GM23338 (cell line): ENCODE data around the gene TMPRSS2. TPM values are rescaled to one million over a fixed set of nuclear protein-coding genes. Genes with fewer than 3 reads are reported as not detected.

ENCODE experiments used
- ATAC-seq: fragments of 200-7000 bp; cut with Tn5 transposase; 3 replicates; pipeline ENCODE4 v1.9.1; 2020
- DNase-seq: peaks from one replicate; pipeline ENCODE4 v3.0.0-alpha.2; 2015; ENCODE audit warnings: low spot score
- H2AFZ ChIP-seq: fragments of 200-600 bp; sonication (generic); 2 replicates; pipeline ENCODE4 v1.8.0; 2016; ENCODE audit warnings: antibody characterized with exemption, mild to moderate bottlenecking, moderate library complexity
- H3F3A ChIP-seq: fragments of 200-600 bp; sonication (generic); replicated peaks from 2 replicates; pipeline ENCODE4 v1.8.0; 2017; ENCODE audit warnings: antibody characterized with exemption, mixed run types, low read depth
- H3K27ac ChIP-seq: fragments of 200-600 bp; sonication (generic); 2 replicates; pipeline ENCODE4 v1.6.1; 2016; ENCODE audit warnings: low read depth
- H3K27me3 ChIP-seq: fragments of 200-600 bp; sonication (generic); 2 replicates; pipeline ENCODE4 v1.8.0; 2016; ENCODE audit warnings: mild to moderate bottlenecking, mixed run types, moderate library complexity; ENCODE audit not compliant: insufficient read depth
- H3K36me3 ChIP-seq: fragments of 200-600 bp; sonication (generic); 2 replicates; pipeline ENCODE4 v1.8.0; 2016; ENCODE audit warnings: mild to moderate bottlenecking; ENCODE audit not compliant: insufficient read depth
- H3K4me1 ChIP-seq: fragments of 200-600 bp; sonication (generic); 2 replicates; pipeline ENCODE4 v1.8.0; 2016; ENCODE audit warnings: mild to moderate bottlenecking, moderate library complexity; ENCODE audit not compliant: insufficient read depth
- H3K4me2 ChIP-seq: fragments of 200-600 bp; sonication (generic); 2 replicates; pipeline ENCODE4 v1.7.1; 2017; ENCODE audit warnings: mixed run types
- H3K4me3 ChIP-seq: fragments of 200-600 bp; sonication (generic); 2 replicates; pipeline ENCODE4 v1.6.1; 2016; ENCODE audit warnings: mixed run types
- H3K79me2 ChIP-seq: fragments of 200-600 bp; sonication (generic); replicated peaks from 2 replicates; pipeline ENCODE4 v1.8.0; 2017; ENCODE audit warnings: mild to moderate bottlenecking; ENCODE audit not compliant: insufficient read depth
- H3K9me2 ChIP-seq: fragments of 200-600 bp; sonication (generic); 2 replicates; pipeline ENCODE4 v1.8.0; 2017; ENCODE audit not compliant: insufficient read depth
- H4K20me1 ChIP-seq: fragments of 200-600 bp; sonication (generic); replicated peaks from 2 replicates; pipeline ENCODE4 v1.8.0; 2017; ENCODE audit warnings: mild to moderate bottlenecking; ENCODE audit not compliant: insufficient read depth
- H3K27ac Mint-ChIP-seq: 2 replicates; pipeline ENCODE4 v1.8.0; 2020; ENCODE audit warnings: inconsistent platforms, mild to moderate bottlenecking, moderate library complexity, mixed read lengths
- H3K27me3 Mint-ChIP-seq: 3 replicates; pipeline ENCODE4 v1.8.0; 2022; ENCODE audit warnings: low read depth, mild to moderate bottlenecking, moderate library complexity, mixed read lengths, inconsistent platforms; ENCODE audit not compliant: insufficient read depth, poor library complexity
- H3K36me3 Mint-ChIP-seq: 3 replicates; pipeline ENCODE4 v1.8.0; 2021; ENCODE audit warnings: low read depth, mild to moderate bottlenecking, inconsistent platforms, moderate library complexity, mixed read lengths
- H3K4me1 Mint-ChIP-seq: 3 replicates; pipeline ENCODE4 v1.8.0; 2020; ENCODE audit warnings: mild to moderate bottlenecking, inconsistent platforms, mixed read lengths
- H3K4me3 Mint-ChIP-seq: 3 replicates; pipeline ENCODE4 v1.8.0; 2021; ENCODE audit warnings: moderate library complexity, mild to moderate bottlenecking, inconsistent platforms, mixed read lengths
- H3K9me3 Mint-ChIP-seq: 3 replicates; pipeline ENCODE4 v1.8.0; 2020; ENCODE audit warnings: moderate library complexity, mild to moderate bottlenecking, inconsistent platforms, mixed read lengths
- CREB1 ChIP-seq: fragments of 250-450 bp; sonication (Bioruptor Pico); IDR thresholded peaks from 2 replicates; pipeline ENCODE4 v1.5.0; 2020; ENCODE audit warnings: low read depth, mild to moderate bottlenecking, moderate library complexity
- EZH2 ChIP-seq: fragments of 200-600 bp; sonication (generic); IDR thresholded peaks from one replicate; pipeline ENCODE4 v1.8.0; 2017; ENCODE audit warnings: antibody characterized with exemption, mild to moderate bottlenecking, low read depth; ENCODE audit not compliant: unreplicated experiment
- EZH2phosphoT487 ChIP-seq: fragments of 200-600 bp; sonication (generic); IDR thresholded peaks from one replicate; pipeline ENCODE4 v1.8.1; 2018; ENCODE audit warnings: antibody characterized with exemption; ENCODE audit not compliant: unreplicated experiment
- JUNB ChIP-seq: IDR thresholded peaks from one replicate; pipeline ENCODE4 v1.6.1; 2016; ENCODE audit warnings: antibody characterized with exemption; ENCODE audit not compliant: unreplicated experiment
- NANOG ChIP-seq: IDR thresholded peaks from 2 replicates; pipeline ENCODE4 v1.6.1; 2016; ENCODE audit warnings: antibody characterized with exemption, borderline replicate concordance
- POLR2AphosphoS5 ChIP-seq: IDR thresholded peaks from 2 replicates; pipeline ENCODE4 v1.6.1; 2016; ENCODE audit warnings: antibody characterized with exemption, low read depth
- STAT1 ChIP-seq: IDR thresholded peaks from one replicate; pipeline ENCODE4 v1.6.1; 2016; ENCODE audit warnings: antibody characterized with exemption; ENCODE audit not compliant: unreplicated experiment
- ZNF114 ChIP-seq: fragments of 250-450 bp; sonication (Bioruptor Pico); IDR thresholded peaks from 2 replicates; pipeline ENCODE4 v1.5.0; 2020; ENCODE audit warnings: mild to moderate bottlenecking, moderate library complexity
- ZNF331 ChIP-seq: fragments of 250-450 bp; sonication (Bioruptor Pico); IDR thresholded peaks from 2 replicates; pipeline ENCODE4 v1.5.0; 2020; ENCODE audit warnings: low read depth, mild to moderate bottlenecking, moderate library complexity
- polyA plus RNA-seq: library from polyadenylated mRNA; unstranded; fragments of >200 nt; fragmentation: Nextera tagmentation; extraction: Ambion mirVana; gene quantifications from 2 replicates; pipeline ENCODE4 v1.2.1, GENCODE V29; 2016
- total RNA-seq: library from RNA; depleted of rRNA; stranded (reverse); fragments of >200 nt; shearing (Covaris generic); gene quantifications from 2 replicates; pipeline ENCODE4 v1.2.3, GENCODE V29; 2014
- TF ChIP-seq, protein P1 (sequence below), 2 experiments: fragments of 200-600 bp in 1 of 2; sonication (generic) in 1 of 2; conservative IDR thresholded peaks; 2 replicates each; pipeline versions ENCODE4 v1.5.1 to v1.6.1; 2016 to 2017; ENCODE audit warnings: antibody characterized with exemption in 2 of 2, low read depth in 2 of 2, mild to moderate bottlenecking in 2 of 2, moderate library complexity in 1 of 2
- TF ChIP-seq, protein P2 (sequence below): IDR thresholded peaks from one replicate; pipeline ENCODE4 v1.6.1; 2018; ENCODE audit warnings: antibody characterized with exemption; ENCODE audit not compliant: unreplicated experiment
- TF ChIP-seq, protein P3 (sequence below): IDR thresholded peaks from 2 replicates; pipeline ENCODE4 v1.6.1; 2016; ENCODE audit warnings: antibody characterized with exemption
- TF ChIP-seq, protein P4 (sequence below): fragments of 250-450 bp; sonication (Bioruptor Pico); IDR thresholded peaks from 2 replicates; pipeline ENCODE4 v1.5.0; 2020; ENCODE audit warnings: mild to moderate bottlenecking, moderate library complexity

The TMPRSS2 gene
- total and polyA plus RNA-seq, 2 experiments from 2014 or later = 2.3 to 4.9 TPM

DNA sequence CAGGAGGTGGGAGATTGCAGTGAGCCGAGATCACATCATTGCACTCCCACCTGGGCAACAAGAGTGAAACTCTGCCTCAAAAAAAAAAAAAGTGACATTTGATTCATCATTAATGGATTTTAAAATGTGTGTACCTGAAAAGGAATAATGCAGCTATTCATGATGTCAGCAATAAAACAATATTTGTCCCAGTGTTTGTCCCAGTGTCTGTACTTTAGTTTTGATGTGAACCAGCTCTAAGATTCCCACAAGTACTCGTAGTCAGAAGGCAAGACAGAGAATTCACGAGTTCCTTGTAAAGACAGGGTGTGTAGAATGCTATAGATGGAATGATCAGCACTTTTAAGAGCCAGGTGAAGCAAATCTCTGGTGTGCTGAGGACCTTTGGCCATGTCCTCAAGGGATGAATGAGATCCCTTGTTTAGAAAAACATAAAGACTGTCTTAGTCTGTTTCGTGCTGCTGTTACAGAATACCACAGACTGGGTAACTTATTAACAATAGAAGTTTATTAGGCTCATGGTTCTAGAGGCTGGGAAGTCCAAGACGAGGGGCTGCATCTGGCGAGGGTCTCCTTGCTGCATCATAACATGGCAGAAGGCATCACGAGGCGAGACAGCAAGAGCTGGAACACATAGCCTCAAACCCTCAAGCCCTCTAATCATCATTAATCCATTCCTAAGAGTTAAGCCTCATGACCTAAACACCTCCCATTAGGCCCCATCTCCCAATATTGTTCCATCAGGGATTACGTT, 12.0 kb upstream of the TMPRSS2 start:
- DNase-seq (no peak), ATAC-seq (no peak)
- Histone ChIP-seq H3F3A (no peaks in the 10 kb centered on the region), H3K27ac (no peak overlapping the region), H4K20me1 (no peaks in the 10 kb centered on the region), H3K4me2 (no peak overlapping the region), H3K9me2 (0 out of 2 replicates have a peak, but pooled peaks cover 11% of the 10 kb centered on the region), H3K4me3 (no peak overlapping the region), H3K36me3 (no peaks in the 10 kb centered on the region), H2AFZ (no peak overlapping the region), H3K4me1 (no peaks in the 10 kb centered on the region), H3K27me3 (no peaks in the 10 kb centered on the region), H3K79me2 (no peaks in the 10 kb centered on the region)
- Mint-ChIP-seq H3K36me3 (no peaks in the 10 kb centered on the region), H3K4me3 (no peak overlapping the region), H3K27me3 (peaks cover 2% of the 10 kb centered on the region), H3K4me1 (no peaks in the 10 kb centered on the region), H3K9me3 (peaks cover 21% of the 10 kb centered on the region), H3K27ac (no peak overlapping the region)
- TF ChIP-seq STAT1 = no peak
- no peak for TF ChIP-seq NANOG
- no peak for TF ChIP-seq EZH2
- TF ChIP-seq, protein P1, sequence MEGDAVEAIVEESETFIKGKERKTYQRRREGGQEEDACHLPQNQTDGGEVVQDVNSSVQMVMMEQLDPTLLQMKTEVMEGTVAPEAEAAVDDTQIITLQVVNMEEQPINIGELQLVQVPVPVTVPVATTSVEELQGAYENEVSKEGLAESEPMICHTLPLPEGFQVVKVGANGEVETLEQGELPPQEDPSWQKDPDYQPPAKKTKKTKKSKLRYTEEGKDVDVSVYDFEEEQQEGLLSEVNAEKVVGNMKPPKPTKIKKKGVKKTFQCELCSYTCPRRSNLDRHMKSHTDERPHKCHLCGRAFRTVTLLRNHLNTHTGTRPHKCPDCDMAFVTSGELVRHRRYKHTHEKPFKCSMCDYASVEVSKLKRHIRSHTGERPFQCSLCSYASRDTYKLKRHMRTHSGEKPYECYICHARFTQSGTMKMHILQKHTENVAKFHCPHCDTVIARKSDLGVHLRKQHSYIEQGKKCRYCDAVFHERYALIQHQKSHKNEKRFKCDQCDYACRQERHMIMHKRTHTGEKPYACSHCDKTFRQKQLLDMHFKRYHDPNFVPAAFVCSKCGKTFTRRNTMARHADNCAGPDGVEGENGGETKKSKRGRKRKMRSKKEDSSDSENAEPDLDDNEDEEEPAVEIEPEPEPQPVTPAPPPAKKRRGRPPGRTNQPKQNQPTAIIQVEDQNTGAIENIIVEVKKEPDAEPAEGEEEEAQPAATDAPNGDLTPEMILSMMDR (conservative IDR thresholded peaks at IDR 0.05; ENCODE audit: low read depth in 2 of 2) = no peak
- no peak for TF ChIP-seq JUNB
- TF ChIP-seq, protein P2, sequence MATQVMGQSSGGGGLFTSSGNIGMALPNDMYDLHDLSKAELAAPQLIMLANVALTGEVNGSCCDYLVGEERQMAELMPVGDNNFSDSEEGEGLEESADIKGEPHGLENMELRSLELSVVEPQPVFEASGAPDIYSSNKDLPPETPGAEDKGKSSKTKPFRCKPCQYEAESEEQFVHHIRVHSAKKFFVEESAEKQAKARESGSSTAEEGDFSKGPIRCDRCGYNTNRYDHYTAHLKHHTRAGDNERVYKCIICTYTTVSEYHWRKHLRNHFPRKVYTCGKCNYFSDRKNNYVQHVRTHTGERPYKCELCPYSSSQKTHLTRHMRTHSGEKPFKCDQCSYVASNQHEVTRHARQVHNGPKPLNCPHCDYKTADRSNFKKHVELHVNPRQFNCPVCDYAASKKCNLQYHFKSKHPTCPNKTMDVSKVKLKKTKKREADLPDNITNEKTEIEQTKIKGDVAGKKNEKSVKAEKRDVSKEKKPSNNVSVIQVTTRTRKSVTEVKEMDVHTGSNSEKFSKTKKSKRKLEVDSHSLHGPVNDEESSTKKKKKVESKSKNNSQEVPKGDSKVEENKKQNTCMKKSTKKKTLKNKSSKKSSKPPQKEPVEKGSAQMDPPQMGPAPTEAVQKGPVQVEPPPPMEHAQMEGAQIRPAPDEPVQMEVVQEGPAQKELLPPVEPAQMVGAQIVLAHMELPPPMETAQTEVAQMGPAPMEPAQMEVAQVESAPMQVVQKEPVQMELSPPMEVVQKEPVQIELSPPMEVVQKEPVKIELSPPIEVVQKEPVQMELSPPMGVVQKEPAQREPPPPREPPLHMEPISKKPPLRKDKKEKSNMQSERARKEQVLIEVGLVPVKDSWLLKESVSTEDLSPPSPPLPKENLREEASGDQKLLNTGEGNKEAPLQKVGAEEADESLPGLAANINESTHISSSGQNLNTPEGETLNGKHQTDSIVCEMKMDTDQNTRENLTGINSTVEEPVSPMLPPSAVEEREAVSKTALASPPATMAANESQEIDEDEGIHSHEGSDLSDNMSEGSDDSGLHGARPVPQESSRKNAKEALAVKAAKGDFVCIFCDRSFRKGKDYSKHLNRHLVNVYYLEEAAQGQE = no peak
- no peak for TF ChIP-seq CREB1 (CRISPR knock-in tag)
- TF ChIP-seq, protein P3, sequence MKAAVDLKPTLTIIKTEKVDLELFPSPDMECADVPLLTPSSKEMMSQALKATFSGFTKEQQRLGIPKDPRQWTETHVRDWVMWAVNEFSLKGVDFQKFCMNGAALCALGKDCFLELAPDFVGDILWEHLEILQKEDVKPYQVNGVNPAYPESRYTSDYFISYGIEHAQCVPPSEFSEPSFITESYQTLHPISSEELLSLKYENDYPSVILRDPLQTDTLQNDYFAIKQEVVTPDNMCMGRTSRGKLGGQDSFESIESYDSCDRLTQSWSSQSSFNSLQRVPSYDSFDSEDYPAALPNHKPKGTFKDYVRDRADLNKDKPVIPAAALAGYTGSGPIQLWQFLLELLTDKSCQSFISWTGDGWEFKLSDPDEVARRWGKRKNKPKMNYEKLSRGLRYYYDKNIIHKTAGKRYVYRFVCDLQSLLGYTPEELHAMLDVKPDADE = no peak
- TF ChIP-seq EZH2phosphoT487 = no peak
- no peak for TF ChIP-seq ZNF331 (CRISPR knock-in tag)
- TF ChIP-seq ZNF114 (CRISPR knock-in tag) = no peak
- TF ChIP-seq POLR2AphosphoS5 = no peak
- TF ChIP-seq, protein P4, sequence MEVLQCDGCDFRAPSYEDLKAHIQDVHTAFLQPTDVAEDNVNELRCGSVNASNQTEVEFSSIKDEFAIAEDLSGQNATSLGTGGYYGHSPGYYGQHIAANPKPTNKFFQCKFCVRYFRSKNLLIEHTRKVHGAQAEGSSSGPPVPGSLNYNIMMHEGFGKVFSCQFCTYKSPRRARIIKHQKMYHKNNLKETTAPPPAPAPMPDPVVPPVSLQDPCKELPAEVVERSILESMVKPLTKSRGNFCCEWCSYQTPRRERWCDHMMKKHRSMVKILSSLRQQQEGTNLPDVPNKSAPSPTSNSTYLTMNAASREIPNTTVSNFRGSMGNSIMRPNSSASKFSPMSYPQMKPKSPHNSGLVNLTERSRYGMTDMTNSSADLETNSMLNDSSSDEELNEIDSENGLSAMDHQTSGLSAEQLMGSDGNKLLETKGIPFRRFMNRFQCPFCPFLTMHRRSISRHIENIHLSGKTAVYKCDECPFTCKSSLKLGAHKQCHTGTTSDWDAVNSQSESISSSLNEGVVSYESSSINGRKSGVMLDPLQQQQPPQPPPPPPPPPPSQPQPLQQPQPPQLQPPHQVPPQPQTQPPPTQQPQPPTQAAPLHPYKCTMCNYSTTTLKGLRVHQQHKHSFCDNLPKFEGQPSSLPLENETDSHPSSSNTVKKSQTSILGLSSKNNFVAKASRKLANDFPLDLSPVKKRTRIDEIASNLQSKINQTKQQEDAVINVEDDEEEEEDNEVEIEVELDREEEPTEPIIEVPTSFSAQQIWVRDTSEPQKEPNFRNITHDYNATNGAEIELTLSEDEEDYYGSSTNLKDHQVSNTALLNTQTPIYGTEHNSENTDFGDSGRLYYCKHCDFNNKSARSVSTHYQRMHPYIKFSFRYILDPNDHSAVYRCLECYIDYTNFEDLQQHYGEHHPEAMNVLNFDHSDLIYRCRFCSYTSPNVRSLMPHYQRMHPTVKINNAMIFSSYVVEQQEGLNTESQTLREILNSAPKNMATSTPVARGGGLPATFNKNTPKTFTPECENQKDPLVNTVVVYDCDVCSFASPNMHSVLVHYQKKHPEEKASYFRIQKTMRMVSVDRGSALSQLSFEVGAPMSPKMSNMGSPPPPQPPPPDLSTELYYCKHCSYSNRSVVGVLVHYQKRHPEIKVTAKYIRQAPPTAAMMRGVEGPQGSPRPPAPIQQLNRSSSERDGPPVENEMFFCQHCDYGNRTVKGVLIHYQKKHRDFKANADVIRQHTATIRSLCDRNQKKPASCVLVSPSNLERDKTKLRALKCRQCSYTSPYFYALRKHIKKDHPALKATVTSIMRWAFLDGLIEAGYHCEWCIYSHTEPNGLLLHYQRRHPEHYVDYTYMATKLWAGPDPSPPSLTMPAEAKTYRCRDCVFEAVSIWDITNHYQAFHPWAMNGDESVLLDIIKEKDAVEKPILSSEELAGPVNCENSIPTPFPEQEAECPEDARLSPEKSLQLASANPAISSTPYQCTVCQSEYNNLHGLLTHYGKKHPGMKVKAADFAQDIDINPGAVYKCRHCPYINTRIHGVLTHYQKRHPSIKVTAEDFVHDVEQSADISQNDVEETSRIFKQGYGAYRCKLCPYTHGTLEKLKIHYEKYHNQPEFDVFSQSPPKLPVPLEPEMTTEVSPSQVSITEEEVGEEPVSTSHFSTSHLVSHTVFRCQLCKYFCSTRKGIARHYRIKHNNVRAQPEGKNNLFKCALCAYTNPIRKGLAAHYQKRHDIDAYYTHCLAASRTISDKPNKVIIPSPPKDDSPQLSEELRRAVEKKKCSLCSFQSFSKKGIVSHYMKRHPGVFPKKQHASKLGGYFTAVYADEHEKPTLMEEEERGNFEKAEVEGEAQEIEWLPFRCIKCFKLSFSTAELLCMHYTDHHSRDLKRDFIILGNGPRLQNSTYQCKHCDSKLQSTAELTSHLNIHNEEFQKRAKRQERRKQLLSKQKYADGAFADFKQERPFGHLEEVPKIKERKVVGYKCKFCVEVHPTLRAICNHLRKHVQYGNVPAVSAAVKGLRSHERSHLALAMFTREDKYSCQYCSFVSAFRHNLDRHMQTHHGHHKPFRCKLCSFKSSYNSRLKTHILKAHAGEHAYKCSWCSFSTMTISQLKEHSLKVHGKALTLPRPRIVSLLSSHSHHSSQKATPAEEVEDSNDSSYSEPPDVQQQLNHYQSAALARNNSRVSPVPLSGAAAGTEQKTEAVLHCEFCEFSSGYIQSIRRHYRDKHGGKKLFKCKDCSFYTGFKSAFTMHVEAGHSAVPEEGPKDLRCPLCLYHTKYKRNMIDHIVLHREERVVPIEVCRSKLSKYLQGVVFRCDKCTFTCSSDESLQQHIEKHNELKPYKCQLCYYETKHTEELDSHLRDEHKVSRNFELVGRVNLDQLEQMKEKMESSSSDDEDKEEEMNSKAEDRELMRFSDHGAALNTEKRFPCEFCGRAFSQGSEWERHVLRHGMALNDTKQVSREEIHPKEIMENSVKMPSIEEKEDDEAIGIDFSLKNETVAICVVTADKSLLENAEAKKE (CRISPR knock-in tag) = no peak
